GM12892 (cell line): Measurements from ENCODE around the gene SLC35D2.
"Not testable (repeated sequence)": the region's sequence is repeated elsewhere in the genome, so short reads cannot be mapped to it uniquely, and the experiment has no call there.

ENCODE experiments used
- DNase-seq: peaks from one replicate; pipeline ENCODE4 v3.0.0; 2011; ENCODE audit not compliant: insufficient read length
- FAIRE-seq: peaks from 2 replicates; lab custom pipeline; 2011; peaks lifted over from hg19 to GRCh38; lab: Jason Lieb, UNC
- POLR2A ChIP-seq: IDR thresholded peaks from 2 replicates; pipeline ENCODE4 v1.6.1; 2011; ENCODE audit warnings: low read depth, low read length, control low read depth
- POLR2AphosphoS5 ChIP-seq: IDR thresholded peaks from 2 replicates; pipeline ENCODE4 v1.6.1; 2011; ENCODE audit warnings: low read depth, low read length, control low read depth
- TAF1 ChIP-seq: IDR thresholded peaks from 2 replicates; pipeline ENCODE4 v1.6.1; 2011; ENCODE audit warnings: low read depth, mild to moderate bottlenecking, control low read depth, low read length, borderline replicate concordance

The SLC35D2 gene

GRCh38 chr9:96343515-96344360, 39.8 kb downstream of the SLC35D2 start:
- no peak for FAIRE-seq
- TF ChIP-seq TAF1 (no peak), POLR2A (no peak), POLR2AphosphoS5 (no peak)
- DNase-seq: no peak

GRCh38 chr9:96342571-96343245, 40.8 kb downstream of the SLC35D2 start:
- no peak for TF ChIP-seq POLR2AphosphoS5
- TF ChIP-seq POLR2A: no peak
- TF ChIP-seq TAF1: no peak
- no peak for FAIRE-seq

DNA sequence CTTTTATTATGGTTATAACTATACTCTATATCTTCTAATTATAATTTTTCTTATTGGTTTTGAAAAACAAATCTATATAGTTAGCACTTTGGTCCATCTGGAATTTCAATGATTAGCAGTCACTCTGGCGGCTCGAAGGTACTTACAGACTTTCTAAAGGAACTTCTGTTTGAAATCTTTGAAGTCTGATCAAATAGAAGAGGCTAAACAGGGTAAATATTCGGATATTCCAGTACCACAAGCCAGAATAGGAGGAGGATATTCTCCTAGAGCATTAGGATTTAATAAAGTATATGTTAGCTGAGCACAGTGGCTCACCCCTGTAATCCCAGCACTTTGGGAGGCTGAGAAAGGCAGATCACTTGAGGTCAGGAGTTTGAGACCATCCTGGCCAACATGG, 42.8 kb downstream of the SLC35D2 start:
- FAIRE-seq (no peak), DNase-seq (no peak)
- TF ChIP-seq POLR2AphosphoS5 (no peak), POLR2A (no peak), TAF1 (no peak)

More at GRCh38 chr9:96342571-96343245, 40.8 kb downstream of the SLC35D2 start:
- DNase-seq: no peak

DNA sequence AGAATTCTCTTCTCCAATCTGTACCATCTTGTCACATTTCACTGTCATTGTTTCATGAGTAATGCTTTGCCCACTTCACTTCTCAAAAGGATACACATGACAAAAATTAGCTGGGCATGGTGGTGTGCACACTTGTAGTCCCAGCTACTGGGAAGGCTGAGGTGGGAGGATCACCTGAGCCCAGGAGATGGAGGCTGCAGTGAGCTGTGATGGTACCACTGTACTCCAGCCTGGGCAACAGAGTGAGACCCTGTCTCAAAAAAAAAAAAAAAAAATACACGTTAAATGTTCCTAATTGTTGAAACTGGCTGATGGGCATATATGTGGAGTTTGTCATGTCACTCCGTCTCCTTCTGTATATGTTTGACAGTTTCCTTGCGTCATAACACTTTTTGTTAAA, 45.2 kb downstream of the SLC35D2 start:
- DNase-seq (no peak), FAIRE-seq (no peak)
- TF ChIP-seq TAF1 (no peak), POLR2AphosphoS5 (no peak), POLR2A (no peak)

DNA sequence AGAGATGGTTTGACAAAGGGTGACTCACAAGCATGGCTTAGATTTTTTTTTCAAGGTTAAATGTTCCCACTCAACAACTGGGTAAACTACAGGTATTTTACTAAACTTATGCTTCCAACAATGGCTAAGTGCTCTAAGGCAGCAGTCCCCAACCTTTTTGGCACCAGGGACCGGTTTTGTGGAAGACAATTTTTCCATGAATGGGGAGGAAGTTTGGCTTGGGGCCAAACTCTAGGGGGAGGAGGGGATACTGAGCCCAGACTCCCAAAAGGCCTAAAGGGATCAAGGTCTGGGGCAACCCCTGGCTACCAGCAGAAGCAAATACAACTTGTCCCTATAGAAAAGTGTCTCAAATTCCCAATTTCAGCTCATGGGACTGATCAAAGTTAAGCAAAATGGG, 49.6 kb downstream of the SLC35D2 start:
- DNase-seq (no peak), FAIRE-seq (no peak)
- no peak for TF ChIP-seq TAF1
- no peak for TF ChIP-seq POLR2A
- TF ChIP-seq POLR2AphosphoS5: no peak

- TF ChIP-seq POLR2A (no peak), POLR2AphosphoS5 (no peak), TAF1 (no peak)
- DNase-seq (no peak), FAIRE-seq (no peak)
Measured at GRCh38 chr9:96331236-96331947, 52.1 kb downstream of the SLC35D2 start.

GRCh38 chr9:96327694-96328352, 55.7 kb downstream of the SLC35D2 start:
- DNase-seq: no peak
- FAIRE-seq: no peak
- TF ChIP-seq TAF1 (no peak), POLR2AphosphoS5 (no peak), POLR2A (no peak)

- DNase-seq (no peak), FAIRE-seq (no peak)
- no peak for TF ChIP-seq POLR2AphosphoS5
- no peak for TF ChIP-seq POLR2A
- TF ChIP-seq TAF1: no peak
Measured at GRCh38 chr9:96323169-96323568, 60.3 kb downstream of the SLC35D2 start.

DNA sequence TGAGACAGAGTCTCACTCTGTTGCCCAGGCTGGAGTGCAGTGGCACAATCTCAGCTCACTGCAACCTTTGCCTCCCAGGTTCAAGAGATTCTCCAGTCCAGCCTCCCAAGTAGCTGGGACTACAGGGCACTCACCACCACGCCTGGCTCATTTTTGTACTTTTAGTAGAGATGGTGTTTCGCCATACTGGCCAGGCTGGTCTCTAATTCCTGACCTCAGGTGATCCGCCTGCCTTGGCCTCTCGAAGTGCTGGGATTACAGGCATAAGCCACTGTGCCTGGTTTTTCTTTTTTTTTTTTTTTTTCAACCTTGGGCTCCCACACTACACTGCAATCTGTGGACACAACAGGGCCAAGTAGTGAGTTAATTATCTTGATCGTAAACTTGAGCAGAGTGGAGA, 60.8 kb downstream of the SLC35D2 start:
- not testable (repeated sequence) for FAIRE-seq

DNA sequence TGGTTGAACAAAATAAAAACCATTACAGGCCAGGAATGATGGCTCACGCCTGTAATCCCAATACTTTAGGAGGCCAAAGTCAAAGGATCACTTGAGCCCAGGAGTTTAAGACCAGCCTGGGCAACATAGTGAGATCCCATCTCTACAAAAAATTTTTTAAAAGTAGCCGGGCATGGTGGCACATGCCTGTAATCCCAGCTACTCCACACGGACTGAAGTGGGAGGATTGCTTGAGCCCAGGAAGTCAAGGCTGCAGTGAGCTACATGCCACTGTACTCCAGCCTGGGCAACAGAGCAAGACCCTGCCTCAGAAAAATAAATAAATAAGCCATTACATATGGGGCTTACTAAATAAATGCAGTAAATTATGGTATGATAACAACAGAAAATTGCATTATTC, 61.3 kb downstream of the SLC35D2 start:
- FAIRE-seq, DNase-seq: not testable (repeated sequence)

More for the DNA sequence above, 60.8 kb downstream of the SLC35D2 start:
- not testable (repeated sequence) for DNase-seq

- DNase-seq (no peak), FAIRE-seq (no peak)
- no peak for TF ChIP-seq POLR2A
- TF ChIP-seq POLR2AphosphoS5: no peak
- no peak for TF ChIP-seq TAF1
Measured at GRCh38 chr9:96321515-96321914, 62.0 kb downstream of the SLC35D2 start.
